Fibroblast of the conjunctiva (primary cell): Measurements from ENCODE around the gene HMGN2.
"Not testable (repeated sequence)": the region's sequence is repeated elsewhere in the genome, so short reads cannot be mapped to it uniquely, and the experiment has no call there.

Experiments
- DNase-seq: peaks from one replicate; pipeline ENCODE4 v3.0.0-alpha.2; 2010; ENCODE audit warnings: low read depth

Gene HMGN2

DNA sequence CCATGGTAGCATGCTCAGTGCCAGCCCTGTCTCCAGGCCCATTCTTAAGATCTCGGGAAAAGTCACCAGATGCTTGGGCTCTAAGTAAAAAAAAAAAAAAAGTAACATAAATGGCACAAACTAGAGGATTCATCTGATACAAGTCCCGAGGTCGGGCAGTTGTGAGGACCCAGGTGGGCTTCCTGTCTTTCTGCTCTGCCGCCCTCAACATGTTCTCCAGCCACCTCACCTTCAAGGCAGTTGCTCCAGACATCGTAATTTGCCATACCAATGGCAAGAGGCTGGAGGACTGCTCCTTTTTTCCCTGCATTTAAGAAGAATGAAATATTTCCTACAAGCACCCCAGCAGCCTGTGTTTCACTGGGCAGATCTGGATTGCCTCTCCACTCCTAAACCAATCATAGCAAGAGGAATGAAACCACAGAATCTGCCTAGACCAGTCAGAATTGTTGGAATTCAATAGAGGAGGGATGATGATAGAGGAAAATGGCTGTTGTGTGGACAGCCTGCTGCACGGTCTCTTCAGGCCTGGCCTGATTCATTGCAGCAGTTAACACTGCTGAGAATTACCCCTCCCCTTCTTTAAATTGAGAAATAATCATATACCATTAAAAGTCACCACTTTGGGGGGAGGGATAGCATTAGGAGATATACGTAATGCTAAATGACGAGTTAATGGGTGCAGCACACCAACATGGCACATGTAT, 5.4 kb downstream of the HMGN2 start:
- no peak for DNase-seq

DNA sequence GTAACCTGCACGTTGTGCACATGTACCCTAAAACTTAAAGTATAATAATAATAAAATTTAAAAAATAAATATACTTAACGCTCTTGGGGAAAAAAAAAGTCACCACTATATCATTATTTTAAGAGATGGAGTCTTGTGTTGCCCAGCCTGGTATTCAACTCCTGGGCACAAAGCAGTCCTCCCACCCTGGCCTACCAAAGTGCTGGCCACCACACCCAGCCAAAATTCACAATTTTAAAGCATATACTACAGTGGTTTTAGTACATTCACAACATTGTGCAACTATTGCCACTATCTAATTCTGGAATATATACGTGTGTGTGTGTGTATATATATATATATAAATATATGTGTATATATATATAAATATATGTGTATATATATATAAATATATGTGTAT, 5.9 kb downstream of the HMGN2 start:
- no peak for DNase-seq

DNA sequence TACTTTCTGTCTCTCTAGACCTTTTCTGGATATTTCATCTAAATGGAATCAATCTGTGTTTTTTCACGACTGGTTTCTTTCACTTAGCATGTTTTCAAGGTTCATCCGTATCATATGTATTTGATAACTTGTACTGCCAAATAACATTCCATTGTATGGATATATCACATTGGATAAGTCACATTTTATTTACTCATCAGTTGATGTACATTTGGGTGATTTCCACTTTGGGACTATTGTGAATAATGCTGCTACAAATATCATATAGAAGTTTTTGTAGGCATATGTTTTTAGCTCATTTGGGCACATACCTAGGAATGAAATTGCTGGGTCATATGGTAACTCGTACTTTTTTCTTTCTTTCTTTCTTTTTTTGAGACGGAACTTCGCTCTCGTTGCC, 6.7 kb downstream of the HMGN2 start:
- DNase-seq, result no peak

DNA sequence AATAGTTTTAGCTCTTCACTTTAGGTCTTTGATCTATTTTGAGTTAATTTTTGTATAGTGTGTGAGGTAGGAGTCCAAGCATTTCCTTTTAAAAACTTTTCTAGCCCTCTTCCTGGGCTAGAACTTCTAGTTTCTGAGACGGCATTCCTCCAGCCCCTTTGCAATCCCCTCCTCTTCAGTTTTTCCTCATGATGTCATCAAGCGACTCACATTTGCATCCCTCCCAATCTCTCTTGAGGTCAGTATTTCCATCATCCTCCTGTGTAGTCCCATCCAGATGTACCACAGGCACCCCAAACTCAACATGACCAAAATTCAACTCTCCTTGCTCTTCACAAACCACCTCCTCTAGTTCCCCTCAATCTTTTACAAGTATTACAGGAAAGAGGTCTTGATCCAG, 10.7 kb downstream of the HMGN2 start:
- no peak for DNase-seq

DNA sequence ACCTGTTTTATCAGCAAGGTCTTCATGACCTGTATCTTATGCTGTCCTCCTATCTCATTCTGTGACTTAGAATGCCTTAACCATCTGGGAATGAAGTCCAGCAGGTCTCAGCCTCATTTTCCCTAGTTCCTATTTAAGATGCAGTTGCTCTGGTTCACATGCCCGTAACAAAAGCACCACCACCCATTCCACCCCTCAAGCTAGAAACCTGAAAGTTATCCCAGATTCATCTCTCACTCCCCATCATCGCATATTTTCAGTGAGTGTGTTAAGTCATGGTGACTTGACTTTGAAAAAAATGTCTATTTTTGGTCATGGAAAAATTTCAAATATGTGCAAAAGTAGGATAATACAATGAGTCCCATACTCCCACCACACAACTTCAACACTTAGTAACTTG, 11.7 kb downstream of the HMGN2 start:
- DNase-seq, result no peak

DNA sequence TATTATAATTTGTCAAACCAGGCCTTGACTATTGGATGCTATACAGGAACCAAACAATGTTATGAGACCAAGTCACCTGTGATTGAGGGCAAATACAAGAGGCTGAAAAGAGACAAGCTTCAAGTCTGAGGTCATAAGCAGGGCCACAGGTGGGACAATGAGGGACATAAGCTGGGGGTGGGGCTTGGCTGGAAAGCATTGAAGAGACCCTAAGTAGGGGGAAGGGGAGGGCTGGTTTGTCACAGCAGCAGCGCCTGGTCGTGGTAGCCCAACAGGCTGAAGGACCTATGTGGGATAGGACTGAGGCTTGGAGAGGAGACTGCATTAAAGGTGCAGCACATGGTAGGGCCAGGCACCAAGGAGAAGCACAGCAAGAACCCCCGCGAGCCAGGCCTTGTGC, 17.9 kb downstream of the HMGN2 start:
- DNase-seq, result no peak

DNA sequence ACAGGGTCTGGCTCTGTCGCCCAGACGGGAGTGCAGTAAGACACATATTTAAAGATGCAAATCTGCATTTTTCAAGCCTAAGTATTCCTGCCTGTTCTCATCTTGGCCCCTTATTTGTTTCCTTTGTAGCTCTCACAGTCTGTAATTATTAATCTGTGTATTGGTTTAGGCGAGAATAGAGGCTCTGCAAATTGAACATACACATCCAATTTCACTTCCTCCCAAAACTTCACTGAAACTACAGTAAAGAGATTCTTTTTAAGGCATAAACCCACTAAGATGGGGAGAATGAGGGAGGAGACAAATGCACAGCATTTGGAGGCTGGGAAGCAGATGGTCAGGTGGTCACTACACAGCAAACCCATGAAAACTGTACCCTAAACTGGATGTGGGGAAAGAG, 21.0 kb downstream of the HMGN2 start:
- DNase-seq, result no peak

DNA sequence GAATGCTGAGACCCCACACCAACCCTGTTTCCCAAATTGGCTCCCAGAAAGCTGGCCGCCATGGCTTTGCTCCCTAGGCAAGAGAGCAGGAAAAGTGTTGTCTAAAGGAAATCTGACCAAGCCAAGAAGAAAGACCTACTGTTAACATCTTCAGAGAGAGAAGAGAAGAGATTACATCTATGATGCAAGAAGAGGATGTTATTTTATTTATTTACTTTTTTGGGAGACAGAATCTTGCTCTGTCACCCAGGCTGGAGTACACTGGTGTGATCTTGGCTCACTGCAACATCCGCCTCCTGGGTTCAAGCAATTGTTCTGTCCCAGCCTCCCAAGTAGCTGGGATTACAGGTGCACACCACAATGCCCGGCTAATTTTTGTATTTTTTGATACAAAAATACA, 21.7 kb downstream of the HMGN2 start:
- no peak for DNase-seq

DNA sequence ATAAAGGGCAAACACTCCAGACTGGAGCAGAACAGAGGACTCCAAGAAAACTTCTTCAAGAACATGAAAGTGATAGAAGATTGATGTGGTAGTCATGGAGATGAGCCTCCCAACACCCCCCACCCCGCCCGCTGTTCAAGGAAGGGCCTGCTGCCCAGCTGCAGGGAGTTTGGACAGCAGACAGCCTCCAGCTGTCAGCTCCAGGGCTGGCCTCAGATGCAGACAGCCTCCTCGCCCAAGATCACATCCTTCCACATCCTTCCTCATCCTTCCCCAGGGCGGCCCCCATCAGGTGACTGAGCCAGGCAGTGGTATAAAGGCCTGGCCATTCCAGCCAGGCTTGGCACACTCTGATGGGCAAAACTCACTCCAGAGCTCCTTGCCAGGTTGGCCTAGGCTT, 24.6 kb downstream of the HMGN2 start:
- no peak for DNase-seq

DNA sequence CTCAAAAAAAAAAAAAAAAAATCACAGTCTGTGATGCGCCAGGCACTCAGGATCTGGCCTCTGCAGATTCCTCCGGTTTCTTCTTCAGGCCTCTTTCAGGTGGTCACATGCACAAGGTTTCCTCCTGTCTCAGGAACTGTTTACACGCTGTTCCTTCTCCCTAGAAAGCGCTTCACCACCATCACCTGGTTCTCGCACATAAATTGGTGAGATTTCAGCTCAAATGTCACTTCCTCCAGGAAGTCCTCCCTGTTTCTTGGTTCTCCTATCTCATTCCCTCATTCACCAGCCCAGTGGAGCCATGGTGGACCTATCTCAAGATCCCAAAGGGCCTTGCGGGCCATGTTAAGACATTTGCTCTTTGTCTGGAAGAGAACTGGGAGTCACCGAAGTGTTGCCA, 26.7 kb downstream of the HMGN2 start:
- no peak for DNase-seq

DNA sequence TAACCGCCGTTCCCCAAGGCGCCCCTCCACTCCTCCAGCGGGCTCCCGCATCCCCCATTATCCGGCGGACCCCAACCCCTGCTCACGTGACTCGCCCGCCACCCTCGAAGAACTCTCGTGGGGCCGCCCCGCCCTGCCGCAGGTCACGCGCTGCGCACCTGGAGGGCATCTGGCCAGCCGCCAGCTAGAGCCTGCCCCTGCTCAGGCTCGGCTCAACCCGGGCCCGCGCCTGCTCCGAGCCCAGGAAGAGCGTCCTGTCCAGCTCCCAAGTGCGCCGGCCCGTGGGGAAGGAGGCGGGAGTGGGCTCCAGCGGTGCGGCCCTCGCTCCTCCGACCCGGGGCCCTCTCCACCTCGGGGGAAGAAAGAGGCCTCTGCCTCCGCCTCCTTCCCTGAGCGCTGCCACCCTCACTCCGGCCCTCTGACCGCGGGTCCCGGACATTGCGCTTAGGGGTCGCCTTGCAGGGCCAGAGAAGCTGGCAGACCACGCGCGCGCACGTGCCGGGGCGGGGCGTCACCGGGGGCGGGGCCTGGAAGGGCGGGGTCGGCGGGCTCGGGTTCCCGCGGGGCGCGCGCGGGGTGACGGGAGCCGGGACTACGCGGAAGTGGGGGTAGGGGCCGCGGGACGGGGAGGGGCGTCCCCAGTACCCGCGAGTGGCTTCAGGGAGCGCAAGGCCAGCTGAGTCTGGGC, 28.4 kb downstream of the HMGN2 start:
- no peak for DNase-seq

DNA sequence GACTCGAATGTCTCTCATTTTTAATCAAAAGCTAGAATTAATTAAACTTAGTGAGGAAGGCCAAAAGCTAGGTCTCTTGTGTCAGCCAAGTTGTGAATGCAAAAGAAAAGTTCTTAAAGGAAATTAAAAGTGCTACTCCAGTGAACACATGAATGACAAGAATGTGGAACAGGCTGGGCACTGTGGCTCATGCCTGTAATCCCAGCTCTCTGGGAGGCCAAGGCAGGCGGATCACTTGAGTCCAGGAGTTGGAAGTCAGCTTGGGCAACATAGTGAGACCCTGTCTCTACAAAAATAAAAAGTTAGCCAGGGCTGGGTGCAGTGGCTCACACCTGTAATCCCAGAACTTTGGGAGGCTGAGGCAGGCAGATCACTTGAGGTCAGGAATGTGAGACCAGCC, 38.5 kb downstream of the HMGN2 start:
- DNase-seq, result not testable (repeated sequence)

DNA sequence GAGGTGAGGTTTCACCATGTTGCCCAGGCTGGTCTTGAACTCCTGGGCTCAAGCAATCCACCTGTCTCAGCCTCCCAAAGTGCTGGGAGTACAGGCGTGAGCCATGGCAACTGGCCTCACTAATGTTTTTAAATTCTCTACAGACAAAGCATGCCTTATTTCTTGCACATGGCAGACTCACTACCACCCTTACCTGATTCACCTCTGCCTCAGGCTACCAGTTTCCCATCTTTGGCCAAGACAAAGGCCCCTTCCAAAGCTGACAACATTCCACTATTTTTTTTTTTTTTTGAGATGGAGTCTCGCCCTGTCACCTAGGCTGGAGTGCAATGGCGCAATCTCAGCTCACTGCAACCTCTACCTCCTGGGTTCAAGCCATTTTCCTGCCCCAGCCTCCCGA, 43.6 kb downstream of the HMGN2 start:
- not testable (repeated sequence) for DNase-seq

DNA sequence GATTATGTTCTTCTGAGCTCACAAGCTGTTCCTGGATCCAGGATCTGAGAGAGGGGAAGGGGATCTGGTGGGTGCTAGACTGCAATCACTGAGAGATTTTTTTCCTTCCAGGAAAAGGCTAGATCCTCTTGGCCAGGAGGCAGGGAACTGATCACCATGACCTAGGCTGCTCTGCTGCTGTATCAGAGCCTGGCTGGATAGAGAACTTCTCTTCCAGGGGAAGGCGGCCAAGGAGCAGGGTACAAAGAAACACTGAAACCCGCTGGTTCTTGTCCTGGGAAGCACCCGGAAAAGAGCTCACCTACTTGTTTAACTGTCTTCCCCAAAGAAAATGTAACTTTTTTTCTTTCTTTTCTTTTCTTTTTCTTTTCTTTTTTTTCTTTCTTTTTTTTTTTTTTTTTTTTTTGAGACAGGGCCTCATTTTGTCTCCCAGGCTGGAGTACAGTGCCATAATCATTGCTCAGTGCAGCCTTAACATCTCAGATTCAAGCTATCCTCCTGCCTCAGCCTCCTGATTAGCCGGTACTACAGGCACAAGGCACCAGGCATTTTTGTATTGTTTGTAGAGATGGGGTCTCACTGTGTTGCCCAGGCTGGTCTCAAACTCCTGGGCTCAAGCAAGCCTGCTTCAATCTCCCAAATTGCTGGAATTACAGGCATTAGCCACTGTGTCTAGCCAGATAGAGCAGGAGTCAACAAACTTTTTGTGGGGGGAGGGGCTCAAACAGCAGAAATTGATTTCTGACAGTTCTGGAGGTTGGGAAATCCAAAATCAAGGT, 44.9 kb downstream of the HMGN2 start:
- DNase-seq, result no peak

DNA sequence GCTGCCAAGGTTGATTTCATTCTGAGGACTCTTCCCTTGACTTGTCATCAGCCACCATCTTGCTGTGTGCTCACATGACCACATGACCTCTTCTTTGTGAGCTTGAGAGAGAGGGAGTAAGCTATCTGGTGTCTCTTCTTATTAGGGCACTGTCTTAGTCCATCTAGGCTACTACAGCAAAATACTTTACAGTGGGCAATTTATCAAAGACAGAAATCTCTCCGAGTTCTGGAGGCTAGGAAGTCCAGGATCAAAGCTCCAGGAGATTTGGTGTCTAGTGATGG, 45.5 kb downstream of the HMGN2 start:
- no peak for DNase-seq

DNA sequence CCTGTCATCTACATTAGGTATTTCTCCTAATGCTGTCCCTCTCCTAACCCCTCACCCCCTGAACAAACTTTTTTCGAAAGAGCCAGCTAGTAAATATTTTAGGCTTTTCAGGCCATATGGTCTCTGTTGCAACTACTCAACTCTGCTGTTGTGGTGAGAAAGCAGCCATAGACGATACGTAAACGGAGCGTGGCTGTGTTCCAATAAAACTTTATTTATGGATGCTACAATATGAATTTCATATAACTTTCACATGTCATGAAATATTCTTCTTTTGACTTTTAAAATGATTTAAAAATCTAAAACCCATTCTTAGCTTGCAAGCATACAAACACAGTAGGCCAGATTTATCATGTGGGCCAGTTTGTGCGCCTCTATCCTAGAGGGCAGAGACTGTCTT, 46.1 kb downstream of the HMGN2 start:
- DNase-seq, result no peak

DNA sequence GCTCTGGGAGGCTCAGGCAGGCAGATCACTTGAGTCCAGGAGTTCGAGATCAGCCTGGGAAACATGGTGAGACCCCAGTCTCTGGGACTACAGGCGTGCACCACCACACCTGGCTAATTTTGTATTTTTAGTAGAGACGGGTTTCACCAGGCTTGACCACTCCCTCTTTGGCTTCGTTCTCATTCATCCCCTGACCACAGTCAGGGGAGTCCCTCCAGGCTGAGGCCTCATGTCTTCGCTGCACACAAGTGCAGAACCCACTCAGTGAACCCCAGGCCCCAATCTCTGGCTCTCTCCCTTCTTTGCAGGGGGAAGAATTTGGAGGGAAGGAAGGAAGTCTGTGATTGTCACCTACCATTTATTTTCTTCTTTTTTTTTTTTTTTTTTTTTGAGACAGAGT, 48.1 kb downstream of the HMGN2 start:
- DNase-seq, result no peak

DNA sequence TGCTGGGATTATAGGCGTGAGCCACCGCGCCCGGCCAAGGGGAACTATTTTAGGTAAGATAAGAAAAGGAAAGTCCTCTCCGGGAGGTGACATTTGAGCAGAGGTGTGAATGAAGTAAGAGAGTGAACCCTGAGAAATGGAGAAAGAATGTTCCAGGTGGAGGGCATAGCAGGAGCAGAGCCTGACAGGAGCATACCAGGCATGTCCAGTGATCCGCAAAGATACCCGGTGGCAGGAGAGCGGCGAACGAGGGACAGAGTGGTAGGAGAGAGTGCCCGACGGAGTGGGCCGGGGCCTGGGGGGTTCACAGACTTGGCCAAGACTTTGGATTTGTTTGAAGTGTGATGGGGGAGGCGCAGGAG, 49.4 kb downstream of the HMGN2 start:
- DNase-seq, result no peak

DNA sequence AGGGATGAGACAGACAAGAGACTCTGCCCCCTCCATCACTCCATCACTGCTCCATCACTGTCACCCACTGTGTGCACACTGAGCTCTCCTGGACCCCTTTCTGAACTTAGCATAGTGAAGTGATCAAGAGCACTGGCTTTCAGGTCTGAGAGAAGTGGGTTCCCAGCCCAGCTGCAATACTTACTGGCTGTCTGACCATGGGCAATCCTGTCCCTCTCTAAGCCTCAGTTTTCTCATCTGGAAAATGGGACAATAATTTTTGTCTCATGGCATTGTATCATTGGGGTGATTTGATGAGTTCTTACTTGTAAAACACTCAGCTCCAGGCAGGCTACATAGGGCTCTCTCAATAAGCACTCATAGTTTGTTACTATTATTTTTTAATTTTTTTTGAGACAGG, 49.8 kb downstream of the HMGN2 start:
- no peak for DNase-seq

DNA sequence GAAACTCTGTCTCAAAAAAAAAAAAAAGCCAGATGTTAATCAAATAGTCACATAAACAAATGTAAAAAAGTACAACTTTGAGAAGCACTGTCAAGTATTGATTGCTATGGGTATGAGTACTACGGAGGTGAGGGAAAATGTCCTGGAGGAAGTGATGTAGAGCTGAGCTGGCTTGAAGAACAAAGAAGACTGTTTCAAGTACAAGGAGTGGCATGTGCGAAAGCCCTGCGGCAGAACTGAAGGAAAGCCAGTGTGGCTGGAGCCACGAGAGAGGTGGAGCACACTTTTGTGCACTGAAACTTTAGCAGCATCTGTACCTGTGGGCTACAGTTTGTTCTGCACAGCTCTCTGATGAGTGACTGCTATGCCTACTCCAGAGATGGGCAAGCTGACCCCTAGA, 51.9 kb downstream of the HMGN2 start:
- no peak for DNase-seq
